Esophagus (tissue), 2 donors: ENCODE data around the gene CDKAL1. TPM values are rescaled to one million over a fixed set of nuclear protein-coding genes. Genes with fewer than 3 reads are reported as not detected.

ENCODE experiments used
- H3K27ac ChIP-seq, 2 donors: one replicate each; pipeline ENCODE4 v1.5.1; 2013; ENCODE audit warnings: low read depth in 2 of 2, mild to moderate bottlenecking in 2 of 2, inconsistent platforms in 1 of 2, low read length in 1 of 2, moderate library complexity in 1 of 2
- H3K27me3 ChIP-seq, 2 donors: one replicate each; pipeline ENCODE4 v1.6.1; 2013; ENCODE audit warnings: low read length in 2 of 2, control low read depth in 1 of 2, mild to moderate bottlenecking in 1 of 2; ENCODE audit not compliant: insufficient read depth in 2 of 2, control insufficient read depth in 1 of 2
- H3K36me3 ChIP-seq, 2 donors: one replicate each; pipeline ENCODE4 v1.6.1; 2013; ENCODE audit warnings: low read length in 1 of 2; ENCODE audit not compliant: control insufficient read depth in 2 of 2, insufficient read depth in 2 of 2
- H3K4me1 ChIP-seq, 2 donors: one replicate each; pipeline ENCODE4 v1.6.1; 2013; ENCODE audit warnings: low read length in 1 of 2; ENCODE audit not compliant: control insufficient read depth in 2 of 2, insufficient read depth in 2 of 2
- H3K4me3 ChIP-seq, 2 donors: one replicate each; pipeline ENCODE4 v1.5.1; 2013; ENCODE audit warnings: low read length in 2 of 2, mild to moderate bottlenecking in 2 of 2, low read depth in 1 of 2, moderate library complexity in 1 of 2
- H3K9me3 ChIP-seq, 2 donors: one replicate each; pipeline ENCODE4 v1.6.1; 2013; ENCODE audit warnings: mild to moderate bottlenecking in 2 of 2, low read depth in 1 of 2, low read length in 1 of 2, moderate library complexity in 1 of 2; ENCODE audit not compliant: control insufficient read depth in 2 of 2, insufficient read depth in 1 of 2
- WGBS, 2 donors: extraction: QIAGEN DNeasy Blood & Tissue Kit; methylation state at CpG; one replicate each; pipeline ENCODE4 v1.1.7; 2013; 5-methylcytosine and 5-hydroxymethylcytosine counted together
- polyA plus RNA-seq, 2 donors: library from polyadenylated mRNA; stranded (reverse); fragments of 200-250 nt; gene quantifications; one replicate each; pipeline ENCODE4 v1.2.3, GENCODE V29; 2013
- donor health status: healthy with polysubstance abuse.
- donor health status: Bipolar disorder and iron deficiency.

Gene CDKAL1
- polyA plus RNA-seq, 2 donors: 3.5 TPM

- Histone ChIP-seq H3K36me3 (no peaks in the 10 kb centered on the region), H3K4me1 (no peaks in the 10 kb centered on the region), H3K9me3 (peaks cover 0 to 3% of the 10 kb centered on the region in 2 donors), H3K4me3 (no peak overlapping the region), H3K27me3 (no peaks in the 10 kb centered on the region), H3K27ac (no peak overlapping the region)
- 85 to 88% methylated on average over 2 of the region's 2 CpGs for WGBS, 2 donors
Measured at GRCh38 chr6:21166754-21167153, 632.5 kb downstream of the CDKAL1 start.

DNA sequence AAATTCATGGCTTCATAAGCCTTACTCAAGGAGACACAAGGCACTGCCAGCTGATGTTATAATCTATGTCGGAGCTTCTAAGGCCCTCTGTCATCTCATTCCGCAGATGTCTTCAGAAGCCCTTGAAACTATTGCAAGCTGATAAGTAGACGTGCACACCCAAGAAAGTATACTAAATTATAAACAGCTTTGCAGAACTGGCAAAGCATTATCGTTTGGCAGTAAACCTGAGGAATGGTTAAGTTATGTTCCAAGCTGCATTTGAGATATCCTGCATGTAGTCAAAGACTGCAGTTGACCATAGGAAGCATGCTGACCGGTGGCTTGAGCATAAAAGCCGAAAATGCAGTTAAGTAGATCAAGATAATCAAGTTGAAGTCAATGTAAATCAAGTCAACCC lies 633.5 kb downstream of the CDKAL1 start:
- Histone ChIP-seq H3K36me3 (no peaks in the 10 kb centered on the region), H3K4me3 (no peak overlapping the region), H3K27me3 (no peaks in the 10 kb centered on the region), H3K4me1 (no peaks in the 10 kb centered on the region), H3K9me3 (peaks cover 0 to 3% of the 10 kb centered on the region in 2 donors), H3K27ac (no peak overlapping the region)
- WGBS, 2 donors: 92 to 94% methylated on average over 6 of the region's 6 CpGs

DNA sequence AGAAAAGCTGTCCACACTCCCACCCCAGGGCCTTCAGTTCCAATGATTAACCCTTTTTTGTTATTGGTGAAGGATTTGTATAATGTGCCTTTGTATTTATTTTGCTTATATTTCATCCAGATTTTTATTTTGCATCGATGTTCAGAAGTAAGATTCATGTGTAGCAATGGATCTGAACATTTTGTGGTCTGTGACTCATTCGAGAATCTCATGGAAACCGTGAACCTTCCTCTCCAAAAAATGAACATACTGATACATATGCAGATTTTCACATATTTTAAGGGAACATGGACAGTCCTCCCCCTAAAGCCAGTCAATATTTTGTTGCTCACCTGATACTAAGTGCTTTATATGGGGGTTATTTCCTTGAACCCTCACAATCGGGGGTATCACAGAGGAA lies 637.5 kb downstream of the CDKAL1 start:
- Histone ChIP-seq H3K36me3 (no peaks in the 10 kb centered on the region), H3K4me1 (no peaks in the 10 kb centered on the region), H3K27ac (no peak overlapping the region), H3K9me3 (peaks cover 0 to 3% of the 10 kb centered on the region in 2 donors), H3K4me3 (no peak overlapping the region), H3K27me3 (no peaks in the 10 kb centered on the region)
- WGBS, 2 donors: 89 to 92% methylated on average over 4 of the region's 4 CpGs

DNA sequence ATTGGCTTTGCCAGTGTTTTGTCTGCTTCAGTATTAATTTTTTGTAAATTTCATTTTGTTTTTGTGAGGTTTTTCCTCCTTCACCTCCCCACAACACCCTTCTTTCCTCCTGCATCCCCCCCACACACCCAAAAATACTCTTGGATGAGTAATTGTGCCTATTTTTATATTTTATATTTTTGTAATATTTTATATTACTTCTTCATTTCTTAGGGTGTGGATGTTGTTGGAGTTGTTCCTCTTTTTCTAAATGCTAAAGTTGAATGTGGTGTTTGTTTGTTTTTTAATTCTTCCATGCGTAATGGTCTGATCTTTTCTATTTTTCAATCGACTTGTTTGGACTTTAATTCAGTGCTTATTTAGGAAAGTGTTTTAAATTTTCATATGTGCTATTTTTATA lies 638.8 kb downstream of the CDKAL1 start:
- H3K27ac ChIP-seq: no peak overlapping the region
- no peaks in the 10 kb centered on the region for H3K36me3 ChIP-seq
- H3K4me3 ChIP-seq: no peak overlapping the region
- H3K9me3 ChIP-seq: peaks cover 0 to 3% of the 10 kb centered on the region in 2 donors
- WGBS, 2 donors: 92 to 94% methylated on average over 2 of the region's 2 CpGs
- no peaks in the 10 kb centered on the region for H3K4me1 ChIP-seq
- no peaks in the 10 kb centered on the region for H3K27me3 ChIP-seq

GRCh38 chr6:21173678-21174077 lies 639.4 kb downstream of the CDKAL1 start:
- Histone ChIP-seq H3K27me3 (no peaks in the 10 kb centered on the region), H3K4me3 (no peak overlapping the region), H3K27ac (no peak overlapping the region), H3K36me3 (no peaks in the 10 kb centered on the region), H3K9me3 (peaks cover 0 to 3% of the 10 kb centered on the region in 2 donors), H3K4me1 (no peaks in the 10 kb centered on the region)
- WGBS, 2 donors: 95 to 97% methylated on average over 2 of the region's 2 CpGs

- WGBS, 2 donors: 92 to 99% methylated on average over 4 of the region's 4 CpGs
- no peaks in the 10 kb centered on the region for H3K27me3 ChIP-seq
- no peaks in the 10 kb centered on the region for H3K4me1 ChIP-seq
- H3K27ac ChIP-seq: no peak overlapping the region
- H3K36me3 ChIP-seq: no peaks in the 10 kb centered on the region
- peaks cover 0 to 2% of the 10 kb centered on the region in 2 donors for H3K9me3 ChIP-seq
- H3K4me3 ChIP-seq: no peak overlapping the region
Measured at GRCh38 chr6:21176197-21176596, 641.9 kb downstream of the CDKAL1 start.

- no peak overlapping the region for H3K4me3 ChIP-seq
- 87 to 89% methylated on average over 1 of the region's 1 CpG for WGBS, 2 donors
- H3K27ac ChIP-seq: no peak overlapping the region
- no peaks in the 10 kb centered on the region for H3K27me3 ChIP-seq
- H3K9me3 ChIP-seq: peaks cover 0 to 2% of the 10 kb centered on the region in 2 donors
- no peaks in the 10 kb centered on the region for H3K36me3 ChIP-seq
- H3K4me1 ChIP-seq: no peaks in the 10 kb centered on the region
Measured at GRCh38 chr6:21180155-21180554, 645.9 kb downstream of the CDKAL1 start.

DNA sequence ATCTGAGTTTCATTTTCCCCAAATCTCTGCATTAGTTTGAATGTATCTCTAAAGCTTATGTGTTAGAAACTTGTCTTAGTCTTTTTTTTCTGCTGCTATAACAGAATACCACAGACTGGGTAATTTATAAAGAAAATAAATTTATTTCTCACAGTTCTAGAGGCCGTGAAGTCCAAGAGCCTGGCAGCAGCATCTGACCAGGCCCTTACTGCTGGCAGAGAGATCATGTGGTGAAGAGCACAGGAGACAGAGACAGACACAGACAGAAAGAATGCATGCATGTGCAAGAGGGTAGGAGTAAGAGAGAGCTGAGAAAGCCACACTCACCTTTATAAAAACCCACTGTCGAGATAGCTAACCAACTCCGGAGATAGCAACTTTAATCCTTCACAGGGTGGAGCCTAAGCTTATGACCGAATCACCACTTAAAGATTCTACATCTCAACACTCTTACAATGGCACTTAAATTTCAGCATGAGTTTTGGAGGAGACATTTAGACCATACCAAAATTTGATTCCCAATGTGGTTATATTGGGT lies 646.6 kb downstream of the CDKAL1 start:
- no peaks in the 10 kb centered on the region for H3K27me3 ChIP-seq
- no peaks in the 10 kb centered on the region for H3K36me3 ChIP-seq
- H3K27ac ChIP-seq: no peak overlapping the region
- 92% methylated on average over 4 of the region's 4 CpGs for WGBS, 2 donors
- H3K4me1 ChIP-seq: no peaks in the 10 kb centered on the region
- peaks cover 0 to 2% of the 10 kb centered on the region in 2 donors for H3K9me3 ChIP-seq
- H3K4me3 ChIP-seq: no peak overlapping the region

- H3K36me3 ChIP-seq: no peaks in the 10 kb centered on the region
- H3K27me3 ChIP-seq: no peaks in the 10 kb centered on the region
- H3K4me3 ChIP-seq: no peak overlapping the region
- H3K27ac ChIP-seq: no peak overlapping the region
- peaks cover 0 to 2% of the 10 kb centered on the region in 2 donors for H3K9me3 ChIP-seq
- H3K4me1 ChIP-seq: no peaks in the 10 kb centered on the region
- 92 to 97% methylated on average over 1 of the region's 1 CpG for WGBS, 2 donors
Measured at GRCh38 chr6:21181866-21182265, 647.6 kb downstream of the CDKAL1 start.

DNA sequence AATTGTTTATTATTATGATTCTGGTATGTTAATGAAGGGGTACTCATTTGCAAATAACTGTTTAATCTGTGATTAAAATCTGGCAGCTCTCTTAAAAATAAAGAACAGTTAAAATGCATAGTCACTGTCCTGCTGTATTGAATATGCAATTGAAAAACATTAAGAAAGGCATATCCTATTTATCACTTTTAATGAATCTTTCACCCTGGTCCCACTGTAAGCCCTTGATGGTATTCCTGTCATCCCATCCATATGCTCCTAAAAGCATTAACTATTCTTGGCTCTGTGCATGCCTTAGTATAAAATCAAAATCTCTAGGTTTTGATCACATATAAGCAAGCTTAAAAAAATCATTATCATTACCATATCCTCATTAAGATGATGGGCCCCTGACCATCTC lies 648.3 kb downstream of the CDKAL1 start:
- Histone ChIP-seq H3K4me3 (no peak overlapping the region), H3K9me3 (peaks cover 0 to 2% of the 10 kb centered on the region in 2 donors), H3K27ac (no peak overlapping the region), H3K36me3 (no peaks in the 10 kb centered on the region), H3K27me3 (no peaks in the 10 kb centered on the region), H3K4me1 (no peaks in the 10 kb centered on the region)
